Stomach (tissue), 4 donors: ENCODE measurements around the gene EIF4EBP3.

Experiments used
- POLR2A ChIP-seq, 4 donors: fragments of 450-650 bp; IDR thresholded peaks; one replicate each; pipeline ENCODE4 v1.6.1; 2016; ENCODE audit warnings: antibody characterized with exemption in 4 of 4, control low read depth in 2 of 4, mild to moderate bottlenecking in 1 of 4, moderate library complexity in 1 of 4
- POLR2AphosphoS5 ChIP-seq, 3 donors: sonication (generic); formaldehyde crosslinking; IDR thresholded peaks; one replicate each; pipeline ENCODE4 v1.6.1; 2016; ENCODE audit warnings: antibody characterized with exemption in 3 of 3
- TF ChIP-seq, protein P1 (sequence below), 7 experiments: fragments of 450-650 bp in 4 of 7; fragments of 200-600 bp in 3 of 7; sonication (generic) in 3 of 7; IDR thresholded peaks; one replicate each; pipeline ENCODE4 v1.5.1; 2016 to 2019; ENCODE audit warnings: antibody characterized with exemption in 7 of 7, control low read depth in 2 of 7, mild to moderate bottlenecking in 1 of 7

DNA sequence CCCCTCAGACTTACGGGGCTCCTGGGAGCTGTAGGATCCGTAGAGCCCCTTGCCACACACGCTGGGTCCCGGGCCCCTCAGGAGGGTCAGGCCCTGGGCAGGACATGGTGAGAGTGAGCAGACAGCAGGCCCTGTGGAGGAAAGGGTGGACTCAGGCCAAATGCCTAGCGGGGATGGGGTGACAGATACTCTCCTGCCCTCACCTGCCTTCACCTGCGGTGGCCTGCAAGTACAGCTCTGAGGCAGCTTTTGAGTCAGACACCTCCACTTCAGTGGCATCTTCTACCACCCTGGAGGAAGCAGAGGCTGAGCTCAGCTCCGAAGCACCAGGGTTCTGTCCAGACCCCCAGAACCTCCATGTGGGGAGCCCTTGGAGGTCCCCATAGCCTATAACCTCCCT lies 43.4 kb downstream of the EIF4EBP3 start:
- TF ChIP-seq POLR2A (IDR thresholded peaks at IDR 0.05) (no peak), POLR2AphosphoS5 (IDR thresholded peaks at IDR 0.05) (no peak)
- TF ChIP-seq, protein P1, sequence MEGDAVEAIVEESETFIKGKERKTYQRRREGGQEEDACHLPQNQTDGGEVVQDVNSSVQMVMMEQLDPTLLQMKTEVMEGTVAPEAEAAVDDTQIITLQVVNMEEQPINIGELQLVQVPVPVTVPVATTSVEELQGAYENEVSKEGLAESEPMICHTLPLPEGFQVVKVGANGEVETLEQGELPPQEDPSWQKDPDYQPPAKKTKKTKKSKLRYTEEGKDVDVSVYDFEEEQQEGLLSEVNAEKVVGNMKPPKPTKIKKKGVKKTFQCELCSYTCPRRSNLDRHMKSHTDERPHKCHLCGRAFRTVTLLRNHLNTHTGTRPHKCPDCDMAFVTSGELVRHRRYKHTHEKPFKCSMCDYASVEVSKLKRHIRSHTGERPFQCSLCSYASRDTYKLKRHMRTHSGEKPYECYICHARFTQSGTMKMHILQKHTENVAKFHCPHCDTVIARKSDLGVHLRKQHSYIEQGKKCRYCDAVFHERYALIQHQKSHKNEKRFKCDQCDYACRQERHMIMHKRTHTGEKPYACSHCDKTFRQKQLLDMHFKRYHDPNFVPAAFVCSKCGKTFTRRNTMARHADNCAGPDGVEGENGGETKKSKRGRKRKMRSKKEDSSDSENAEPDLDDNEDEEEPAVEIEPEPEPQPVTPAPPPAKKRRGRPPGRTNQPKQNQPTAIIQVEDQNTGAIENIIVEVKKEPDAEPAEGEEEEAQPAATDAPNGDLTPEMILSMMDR (IDR thresholded peaks at IDR 0.05): no peak
